Measurements from ENCODE around the gene LMAN1L.

DNA sequence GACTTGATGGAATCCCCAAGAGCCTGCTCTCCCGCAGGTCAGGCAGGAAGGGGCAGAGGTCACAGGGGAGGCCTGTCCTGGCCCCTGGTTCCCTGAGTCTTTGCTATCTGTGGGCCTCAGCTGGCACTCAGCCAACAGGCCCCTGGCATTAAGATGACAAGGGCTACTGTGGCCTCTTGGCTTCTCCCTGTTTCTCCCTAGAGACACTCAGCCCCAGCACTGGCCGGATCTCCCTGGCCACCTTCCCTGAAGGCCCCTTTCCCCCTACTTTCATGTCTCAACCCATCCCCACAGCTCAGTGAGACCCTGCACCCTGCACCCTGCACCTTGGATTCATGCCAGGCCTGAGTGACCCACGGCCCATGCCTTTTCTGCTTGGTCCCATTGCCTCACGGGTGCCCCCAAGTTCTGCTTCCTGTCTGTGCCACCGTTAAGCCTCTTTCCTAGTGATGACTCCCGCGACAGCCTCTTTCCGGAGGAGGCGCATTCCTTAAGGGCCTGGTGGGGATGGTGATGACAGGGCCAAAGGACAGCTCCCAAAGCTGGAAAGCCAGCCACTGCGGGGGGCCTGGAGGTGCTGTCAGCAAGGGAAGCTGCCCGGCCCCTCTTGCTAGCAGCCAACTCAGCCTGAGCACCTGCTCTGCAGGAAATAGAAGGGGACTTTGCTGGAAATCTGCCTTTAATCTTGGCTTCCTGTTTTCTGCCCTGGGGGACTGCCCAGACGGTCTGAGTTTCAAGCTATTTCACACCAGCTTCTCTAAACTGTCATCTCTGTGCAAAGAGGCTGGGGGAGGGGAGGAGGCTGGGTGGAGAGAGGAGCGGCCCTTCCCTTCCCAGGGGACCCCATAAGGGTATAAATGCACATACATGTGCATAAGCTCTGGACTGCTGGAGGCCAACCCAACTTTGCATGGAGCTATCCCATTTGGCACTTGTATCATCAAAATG, 35.5 kb upstream of the LMAN1L start:
- no peak for TF ChIP-seq EZH2 (IDR thresholded peaks at IDR 0.05)
- no peak; the same call in 1 of the 2 replicates for TF ChIP-seq POLR2AphosphoS5 (IDR thresholded peaks at IDR 0.05; ENCODE audit: borderline replicate concordance, low read depth, low read length)

All from SK-N-MC (cell line).